ENCODE data around the gene DOCK2.

DNA sequence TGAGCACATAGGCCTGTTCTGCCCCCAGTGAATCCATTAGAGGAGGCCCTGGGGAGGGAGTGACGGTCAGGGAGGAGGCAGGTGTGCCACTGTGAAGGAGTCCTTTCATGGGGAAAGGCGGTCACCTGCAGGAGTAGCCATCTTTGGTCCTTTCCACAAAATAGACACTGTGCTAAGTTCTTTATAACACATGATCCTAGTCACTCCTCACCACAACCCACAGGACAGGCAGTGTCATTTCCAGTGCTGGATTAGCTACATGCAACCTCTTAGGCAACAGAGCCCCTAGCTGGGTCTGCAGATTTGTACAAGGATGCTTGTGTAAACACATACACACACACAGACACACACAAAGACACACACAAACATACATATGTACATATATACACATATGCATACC lies 18.3 kb downstream of the DOCK2 start:
- TF ChIP-seq, protein P1, sequence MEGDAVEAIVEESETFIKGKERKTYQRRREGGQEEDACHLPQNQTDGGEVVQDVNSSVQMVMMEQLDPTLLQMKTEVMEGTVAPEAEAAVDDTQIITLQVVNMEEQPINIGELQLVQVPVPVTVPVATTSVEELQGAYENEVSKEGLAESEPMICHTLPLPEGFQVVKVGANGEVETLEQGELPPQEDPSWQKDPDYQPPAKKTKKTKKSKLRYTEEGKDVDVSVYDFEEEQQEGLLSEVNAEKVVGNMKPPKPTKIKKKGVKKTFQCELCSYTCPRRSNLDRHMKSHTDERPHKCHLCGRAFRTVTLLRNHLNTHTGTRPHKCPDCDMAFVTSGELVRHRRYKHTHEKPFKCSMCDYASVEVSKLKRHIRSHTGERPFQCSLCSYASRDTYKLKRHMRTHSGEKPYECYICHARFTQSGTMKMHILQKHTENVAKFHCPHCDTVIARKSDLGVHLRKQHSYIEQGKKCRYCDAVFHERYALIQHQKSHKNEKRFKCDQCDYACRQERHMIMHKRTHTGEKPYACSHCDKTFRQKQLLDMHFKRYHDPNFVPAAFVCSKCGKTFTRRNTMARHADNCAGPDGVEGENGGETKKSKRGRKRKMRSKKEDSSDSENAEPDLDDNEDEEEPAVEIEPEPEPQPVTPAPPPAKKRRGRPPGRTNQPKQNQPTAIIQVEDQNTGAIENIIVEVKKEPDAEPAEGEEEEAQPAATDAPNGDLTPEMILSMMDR (IDR thresholded peaks at IDR 0.05) = no peak
- TF ChIP-seq, protein P2, sequence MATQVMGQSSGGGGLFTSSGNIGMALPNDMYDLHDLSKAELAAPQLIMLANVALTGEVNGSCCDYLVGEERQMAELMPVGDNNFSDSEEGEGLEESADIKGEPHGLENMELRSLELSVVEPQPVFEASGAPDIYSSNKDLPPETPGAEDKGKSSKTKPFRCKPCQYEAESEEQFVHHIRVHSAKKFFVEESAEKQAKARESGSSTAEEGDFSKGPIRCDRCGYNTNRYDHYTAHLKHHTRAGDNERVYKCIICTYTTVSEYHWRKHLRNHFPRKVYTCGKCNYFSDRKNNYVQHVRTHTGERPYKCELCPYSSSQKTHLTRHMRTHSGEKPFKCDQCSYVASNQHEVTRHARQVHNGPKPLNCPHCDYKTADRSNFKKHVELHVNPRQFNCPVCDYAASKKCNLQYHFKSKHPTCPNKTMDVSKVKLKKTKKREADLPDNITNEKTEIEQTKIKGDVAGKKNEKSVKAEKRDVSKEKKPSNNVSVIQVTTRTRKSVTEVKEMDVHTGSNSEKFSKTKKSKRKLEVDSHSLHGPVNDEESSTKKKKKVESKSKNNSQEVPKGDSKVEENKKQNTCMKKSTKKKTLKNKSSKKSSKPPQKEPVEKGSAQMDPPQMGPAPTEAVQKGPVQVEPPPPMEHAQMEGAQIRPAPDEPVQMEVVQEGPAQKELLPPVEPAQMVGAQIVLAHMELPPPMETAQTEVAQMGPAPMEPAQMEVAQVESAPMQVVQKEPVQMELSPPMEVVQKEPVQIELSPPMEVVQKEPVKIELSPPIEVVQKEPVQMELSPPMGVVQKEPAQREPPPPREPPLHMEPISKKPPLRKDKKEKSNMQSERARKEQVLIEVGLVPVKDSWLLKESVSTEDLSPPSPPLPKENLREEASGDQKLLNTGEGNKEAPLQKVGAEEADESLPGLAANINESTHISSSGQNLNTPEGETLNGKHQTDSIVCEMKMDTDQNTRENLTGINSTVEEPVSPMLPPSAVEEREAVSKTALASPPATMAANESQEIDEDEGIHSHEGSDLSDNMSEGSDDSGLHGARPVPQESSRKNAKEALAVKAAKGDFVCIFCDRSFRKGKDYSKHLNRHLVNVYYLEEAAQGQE (IDR thresholded peaks at IDR 0.05; ENCODE audit: insufficient read depth in 1 of 2, low read depth in 2 of 2, low read length in 1 of 2) = no peak
- TF ChIP-seq SIN3A (IDR thresholded peaks at IDR 0.05; ENCODE audit: borderline replicate concordance, insufficient read depth, low read depth, low read length) = no peak
- TF ChIP-seq POLR2AphosphoS5 (IDR thresholded peaks at IDR 0.05; ENCODE audit: low read depth, low read length) = no peak
- no peak for TF ChIP-seq TCF7L2 (IDR thresholded peaks at IDR 0.05; ENCODE audit: low read depth, low read length)
